GM10248 (cell line): ENCODE data around the gene SLC2A5.

ENCODE experiments used
- CTCF ChIA-PET: fragments of 300-600 bp; sonication (Branson Sonifier 250); formaldehyde crosslinking; extraction: SDS; loops from one replicate; lab custom pipeline; 2021; ENCODE audit warnings: antibody characterized with exemption; lab: Yijun Ruan, JAX
- POLR2A ChIA-PET: fragments of 350-650 bp; sonication (Branson Sonifier 250); formaldehyde crosslinking; extraction: SDS; loops from one replicate; lab custom pipeline; 2020; ENCODE audit warnings: antibody characterized with exemption; lab: Yijun Ruan, JAX
- DNase-seq: peaks from one replicate; pipeline ENCODE4 v3.0.0; 2012; ENCODE audit errors: extremely low spot score
- CTCF ChIP-seq: IDR thresholded peaks from 2 replicates; pipeline ENCODE4 v1.5.1; 2012; ENCODE audit warnings: mild to moderate bottlenecking, low read depth; ENCODE audit errors: extremely low read depth, missing control alignments, control extremely low read depth

SLC2A5 gene

GRCh38 chr1:9062846-9063245 is 6.6 kb downstream of the SLC2A5 start:
- DNase-seq, result no peak
- POLR2A ChIA-PET, result no interaction called here
- CTCF ChIA-PET, result interaction anchor here (0.7 to 2.7 kb wide), 5 partner anchors 12 to 58 kb away, joined by 3 to 13 read pairs (median 4); no protein-coding TSS in a partner anchor
- TF ChIP-seq CTCF, result no peak

GRCh38 chr1:9062021-9062471 is 7.4 kb downstream of the SLC2A5 start:
- ChIA-PET CTCF (interaction anchor here (0.7 to 2.7 kb wide), 4 partner anchors 12 to 57 kb away, joined by 3 to 13 read pairs (median 6); no protein-coding TSS in a partner anchor), POLR2A (no interaction called here)
- TF ChIP-seq CTCF, result no peak
- no peak for DNase-seq

GRCh38 chr1:9061252-9061960 is 8.0 kb downstream of the SLC2A5 start:
- CTCF ChIA-PET, result interaction anchor here (1.3 to 2.7 kb wide), 5 partner anchors 12 to 60 kb away, joined by 3 to 13 read pairs (median 4); no protein-coding TSS in a partner anchor
- DNase-seq, result no peak
- TF ChIP-seq CTCF, result no peak
- POLR2A ChIA-PET, result interaction anchor here (0.6 to 0.7 kb wide), 2 partner anchors 12 to 181 kb away, joined by 3 to 4 read pairs; no protein-coding TSS in a partner anchor

GRCh38 chr1:9059891-9060744 is 9.3 kb downstream of the SLC2A5 start:
- no peak for TF ChIP-seq CTCF
- ChIA-PET CTCF (interaction anchor here (1.3 to 1.5 kb wide), 3 partner anchors 12 to 62 kb away, joined by 3 to 7 read pairs (median 3); no protein-coding TSS in a partner anchor), POLR2A (interaction anchor here (0.6 kb wide), 1 partner anchor 58 kb away, joined by 4 read pairs; no protein-coding TSS in a partner anchor)
- DNase-seq, result no peak

GRCh38 chr1:9058465-9058864 is 11.0 kb downstream of the SLC2A5 start:
- ChIA-PET CTCF (interaction anchor here (1.1 to 2.0 kb wide), 5 partner anchors 11 to 69 kb away, joined by 3 to 7 read pairs (median 5); no protein-coding TSS in a partner anchor), POLR2A (no interaction called here)

More at GRCh38 chr1:9058465-9058864, 11.0 kb downstream of the SLC2A5 start:
- no peak for DNase-seq
- no peak for TF ChIP-seq CTCF
